Fibroblast of the aortic adventitia (primary cell): ENCODE data around the gene CTXND1. TPM values are rescaled to one million over a fixed set of nuclear protein-coding genes. Genes with fewer than 3 reads are reported as not detected.
"Not testable (repeated sequence)": the region's sequence is repeated elsewhere in the genome, so short reads cannot be mapped to it uniquely, and the experiment has no call there.

ENCODE experiments used
- DNase-seq: peaks from one replicate; pipeline ENCODE4 v3.0.0-alpha.2; 2010; ENCODE audit warnings: low read depth
- H3K4me3 ChIP-seq: 2 replicates; pipeline ENCODE4 v1.5.1; 2011; ENCODE audit warnings: low read depth, mild to moderate bottlenecking, control low read depth, low read length, moderate library complexity
- total RNA-seq: library from RNA; depleted of rRNA; stranded (reverse); fragments of >200 nt; gene quantifications from 2 replicates; pipeline ENCODE4 v1.2.3, GENCODE V29; 2012; ENCODE audit warnings: low replicate concordance
- TF ChIP-seq, protein P1 (sequence below): IDR thresholded peaks from 2 replicates; pipeline ENCODE4 v1.5.1; 2011; ENCODE audit warnings: mild to moderate bottlenecking, low read length, control low read depth, inconsistent platforms; ENCODE audit not compliant: insufficient read depth

Gene CTXND1
- total RNA-seq, 1 donor = not detected

GRCh38 chr15:80157215-80157614 is 94.8 kb downstream of the CTXND1 start:
- no peak overlapping the region for H3K4me3 ChIP-seq
- DNase-seq = no peak
- TF ChIP-seq, protein P1, sequence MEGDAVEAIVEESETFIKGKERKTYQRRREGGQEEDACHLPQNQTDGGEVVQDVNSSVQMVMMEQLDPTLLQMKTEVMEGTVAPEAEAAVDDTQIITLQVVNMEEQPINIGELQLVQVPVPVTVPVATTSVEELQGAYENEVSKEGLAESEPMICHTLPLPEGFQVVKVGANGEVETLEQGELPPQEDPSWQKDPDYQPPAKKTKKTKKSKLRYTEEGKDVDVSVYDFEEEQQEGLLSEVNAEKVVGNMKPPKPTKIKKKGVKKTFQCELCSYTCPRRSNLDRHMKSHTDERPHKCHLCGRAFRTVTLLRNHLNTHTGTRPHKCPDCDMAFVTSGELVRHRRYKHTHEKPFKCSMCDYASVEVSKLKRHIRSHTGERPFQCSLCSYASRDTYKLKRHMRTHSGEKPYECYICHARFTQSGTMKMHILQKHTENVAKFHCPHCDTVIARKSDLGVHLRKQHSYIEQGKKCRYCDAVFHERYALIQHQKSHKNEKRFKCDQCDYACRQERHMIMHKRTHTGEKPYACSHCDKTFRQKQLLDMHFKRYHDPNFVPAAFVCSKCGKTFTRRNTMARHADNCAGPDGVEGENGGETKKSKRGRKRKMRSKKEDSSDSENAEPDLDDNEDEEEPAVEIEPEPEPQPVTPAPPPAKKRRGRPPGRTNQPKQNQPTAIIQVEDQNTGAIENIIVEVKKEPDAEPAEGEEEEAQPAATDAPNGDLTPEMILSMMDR = no peak

- DNase-seq = no peak
- TF ChIP-seq, protein P1 = no peak
- H3K4me3 ChIP-seq = no peak overlapping the region
Observed at GRCh38 chr15:80156176-80156720, 95.8 kb downstream of the CTXND1 start.

DNA sequence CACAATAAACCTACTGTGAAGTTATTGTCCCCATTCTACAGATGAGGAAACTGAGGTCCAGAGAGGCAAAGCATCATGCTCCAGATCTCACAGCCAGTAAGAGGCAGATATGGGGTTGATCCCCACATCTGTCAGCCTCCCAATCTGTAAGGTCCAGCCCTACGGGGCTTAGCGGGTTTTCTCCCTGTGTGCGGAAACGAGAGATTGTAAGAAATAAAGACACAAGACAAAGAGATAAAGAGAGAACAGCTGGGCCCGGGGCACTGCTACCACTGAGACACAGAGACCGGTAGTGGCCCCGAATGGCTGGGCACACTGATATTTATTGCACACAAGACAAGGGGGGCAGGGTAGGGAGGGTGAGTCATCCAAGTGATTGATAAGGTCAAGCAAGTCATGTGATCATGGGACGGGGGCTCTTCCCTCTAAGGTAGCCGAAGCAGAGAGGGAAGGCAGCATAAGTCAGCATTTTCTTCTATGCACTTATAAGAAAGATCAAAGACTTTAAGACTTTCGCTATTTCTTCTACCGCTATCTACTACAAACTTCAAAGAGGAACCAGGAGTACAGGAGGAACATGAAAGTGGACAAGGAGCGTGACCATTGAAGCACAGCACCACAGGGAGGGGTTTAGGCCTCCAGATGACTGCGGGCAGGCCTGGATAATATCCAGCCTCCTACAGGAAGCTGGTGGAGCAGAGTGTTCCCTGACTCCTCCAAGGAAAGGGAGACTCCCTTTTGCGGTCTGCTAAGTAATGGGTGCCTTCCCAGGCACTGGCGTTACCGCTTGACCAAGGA is 96.4 kb downstream of the CTXND1 start:
- not testable (repeated sequence) for DNase-seq, H3K4me3 ChIP-seq

GRCh38 chr15:80155001-80155377 is 97.0 kb downstream of the CTXND1 start:
- TF ChIP-seq, protein P1 = no peak
- no peak for DNase-seq
- no peak overlapping the region for H3K4me3 ChIP-seq

DNA sequence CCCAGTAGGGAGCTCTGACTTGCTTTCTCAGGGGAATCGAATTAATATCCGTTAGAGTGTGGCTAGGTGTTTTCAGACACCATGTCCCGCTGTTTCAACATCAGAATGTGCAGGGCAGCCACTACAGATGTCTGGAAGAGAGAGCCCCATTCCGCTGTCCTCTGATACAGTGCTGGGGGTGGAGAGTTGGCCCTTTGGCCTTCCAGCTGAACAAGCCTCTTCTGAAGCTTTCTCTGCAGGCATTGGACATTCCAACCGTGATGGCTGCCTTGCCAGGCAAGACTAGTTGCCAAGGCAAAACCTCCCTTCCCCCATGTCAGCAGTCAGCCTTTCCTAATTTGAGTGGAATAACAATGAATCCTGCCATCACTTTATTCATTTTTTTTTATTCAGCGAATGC is 97.7 kb downstream of the CTXND1 start:
- TF ChIP-seq, protein P1 = no peak
- no peak for DNase-seq
- H3K4me3 ChIP-seq = no peak overlapping the region

- no peak for DNase-seq
- peak overlapping the region; percentile 80 for H3K4me3 ChIP-seq
Observed at GRCh38 chr15:80153900-80154299, 98.1 kb downstream of the CTXND1 start.

More at GRCh38 chr15:80153900-80154299, 98.1 kb downstream of the CTXND1 start:
- TF ChIP-seq, protein P1 = no peak
